ENCODE measurements around the gene RDX. TPM values are rescaled to one million over a fixed set of nuclear protein-coding genes. Genes with fewer than 3 reads are reported as not detected.

Gene RDX
- total RNA-seq, 2 experiments from 2014 or later, result 53.9 to 61.7 TPM

DNA sequence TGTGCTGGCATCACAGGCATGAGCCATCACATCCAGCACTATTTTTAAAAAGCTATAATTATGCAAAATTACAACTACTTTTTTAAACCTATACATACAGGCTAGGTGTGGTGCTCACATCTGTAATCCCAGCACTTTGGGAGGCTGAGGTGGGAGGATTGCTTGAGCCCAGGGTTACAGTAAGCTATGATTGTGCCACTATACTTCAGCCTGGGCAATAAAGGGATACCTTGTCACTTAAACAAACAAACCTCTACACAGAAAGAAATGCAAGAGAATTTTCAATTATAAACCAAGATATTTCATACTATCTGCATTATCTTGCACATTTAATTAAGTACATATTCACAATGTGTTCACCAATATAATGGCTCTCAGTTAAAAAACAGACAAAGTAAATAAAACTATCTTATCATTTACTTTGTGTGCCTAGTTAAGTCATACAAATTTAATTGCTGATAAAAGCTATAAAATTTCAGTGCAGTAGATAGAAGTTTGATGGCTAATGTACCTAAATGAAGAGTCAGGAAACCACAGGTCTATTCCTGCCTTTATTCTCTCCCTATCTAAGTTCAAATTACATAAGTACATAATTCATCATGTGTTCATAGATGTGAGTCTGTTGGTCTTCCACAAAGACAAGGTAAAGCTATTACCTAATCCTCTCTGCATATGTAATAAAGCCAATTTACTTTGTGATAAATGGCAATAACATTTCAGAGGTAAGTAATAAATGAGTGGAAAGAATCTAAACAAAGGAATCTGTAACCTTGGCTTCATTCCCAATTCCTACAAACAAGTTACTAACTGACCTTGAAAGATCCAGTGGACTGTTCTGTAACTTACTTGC, 9.0 kb upstream of the RDX start:
- ATAC-seq (no peak), DNase-seq (no peak)
- no peaks in the 10 kb centered on the region for H3K27me3 Mint-ChIP-seq
- CTCF ChIA-PET, result interaction anchor here (1.2 kb wide), 1 partner anchor 86 kb away, joined by 4 read pairs; no protein-coding TSS in a partner anchor
- intact Hi-C loops (cut with DNase I, micrococcal nuclease), result no loop called here
- H3K27ac Mint-ChIP-seq, result no peak overlapping the region
- no peak overlapping the region for H3K4me3 Mint-ChIP-seq
- POLR2A ChIA-PET, result no interaction called here
- no peaks in the 10 kb centered on the region for H3K4me1 Mint-ChIP-seq
- H3K9me3 Mint-ChIP-seq (ENCODE audit: low read depth), result no peaks in the 10 kb centered on the region
- H3K36me3 Mint-ChIP-seq (ENCODE audit: low read depth), result no peaks in the 10 kb centered on the region

DNA sequence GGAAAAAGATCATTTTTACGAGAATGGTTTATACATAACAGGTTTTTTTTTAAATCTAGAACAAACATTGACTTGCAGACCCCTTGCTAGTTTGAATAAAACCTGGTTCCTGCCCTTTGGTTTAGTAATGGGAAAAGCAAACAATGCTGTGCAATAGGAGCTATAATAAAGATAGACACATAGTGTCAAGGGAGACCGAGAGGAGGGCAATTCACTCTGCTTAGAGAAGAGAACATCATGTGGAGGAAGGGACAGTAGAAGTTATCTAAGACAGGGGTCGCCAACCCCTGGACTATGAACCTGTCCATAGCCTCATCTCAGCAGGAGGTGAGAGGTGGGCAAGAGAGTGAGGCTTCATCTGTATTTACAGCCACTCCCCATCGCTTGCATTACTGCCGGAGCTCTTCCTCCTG, 7.0 kb upstream of the RDX start:
- H3K27me3 Mint-ChIP-seq, result no peaks in the 10 kb centered on the region
- CTCF ChIA-PET, result interaction anchor here (0.5 kb wide), 1 partner anchor 20 kb away, joined by 3 read pairs; no protein-coding TSS in a partner anchor
- DNase-seq (no peak), ATAC-seq (no peak)
- no peak overlapping the region for H3K4me3 Mint-ChIP-seq
- POLR2A ChIA-PET, result no interaction called here
- H3K9me3 Mint-ChIP-seq (ENCODE audit: low read depth), result peaks cover 3% of the 10 kb centered on the region
- intact Hi-C loops (cut with DNase I, micrococcal nuclease), result no loop called here
- peaks cover 9% of the 10 kb centered on the region for H3K4me1 Mint-ChIP-seq
- H3K27ac Mint-ChIP-seq, result no peak overlapping the region
- no peaks in the 10 kb centered on the region for H3K36me3 Mint-ChIP-seq (ENCODE audit: low read depth)

DNA sequence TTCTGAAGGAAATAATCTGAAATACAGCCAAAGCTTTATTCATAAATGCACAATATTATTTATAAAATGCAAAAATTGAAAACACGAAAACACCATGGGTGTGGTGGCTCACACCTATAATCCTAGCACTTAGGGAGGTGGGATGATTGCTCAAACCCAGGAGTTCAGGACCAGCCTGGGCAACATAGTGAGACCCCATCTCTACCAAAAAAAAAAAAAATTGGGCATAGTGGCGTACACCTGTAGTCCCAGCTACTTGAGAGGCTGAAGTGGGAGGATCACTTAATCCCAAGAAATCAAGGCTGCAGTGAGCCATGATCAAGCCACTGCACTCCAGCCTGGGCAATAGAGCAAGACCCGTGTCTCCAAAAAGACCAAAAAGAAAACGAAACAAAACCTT, 5.2 kb upstream of the RDX start:
- no peaks in the 10 kb centered on the region for H3K36me3 Mint-ChIP-seq (ENCODE audit: low read depth)
- H3K27me3 Mint-ChIP-seq, result no peaks in the 10 kb centered on the region
- H3K4me3 Mint-ChIP-seq, result no peak overlapping the region
- intact Hi-C loops (cut with DNase I, micrococcal nuclease), result no loop called here
- POLR2A ChIA-PET, result no interaction called here
- no peak for ATAC-seq
- peaks cover 23% of the 10 kb centered on the region for H3K4me1 Mint-ChIP-seq
- H3K9me3 Mint-ChIP-seq (ENCODE audit: low read depth), result peaks cover 3% of the 10 kb centered on the region
- no peak for DNase-seq
- no peak overlapping the region for H3K27ac Mint-ChIP-seq
- CTCF ChIA-PET, result no interaction called here

DNA sequence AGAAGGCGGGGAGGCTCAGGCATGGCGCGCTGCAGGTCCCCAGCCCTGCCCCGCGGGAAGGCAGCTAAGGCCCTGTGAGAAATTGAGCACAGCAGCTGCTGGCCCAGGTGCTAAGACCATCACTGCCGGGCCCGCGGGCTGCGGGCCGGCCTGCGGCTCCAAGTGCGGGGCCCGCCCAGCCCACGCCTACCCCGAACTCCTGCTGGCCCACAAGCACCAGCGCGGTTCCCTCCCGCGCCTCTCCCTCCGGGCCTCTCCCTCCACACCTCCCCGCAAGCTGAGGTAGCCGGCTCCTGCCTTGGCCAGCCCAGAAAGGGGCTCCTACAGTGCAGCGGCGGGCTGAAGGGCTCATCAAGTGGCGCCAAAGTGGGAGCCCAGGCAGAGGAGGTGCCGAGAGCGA, 4.6 kb upstream of the RDX start:
- ChIA-PET CTCF (no interaction called here), POLR2A (no interaction called here)
- H3K27me3 Mint-ChIP-seq, result no peaks in the 10 kb centered on the region
- no peak overlapping the region for H3K4me3 Mint-ChIP-seq
- peaks cover 3% of the 10 kb centered on the region for H3K9me3 Mint-ChIP-seq (ENCODE audit: low read depth)
- DNase-seq (no peak), ATAC-seq (no peak)
- intact Hi-C loops (cut with DNase I, micrococcal nuclease), result no loop called here
- no peak overlapping the region for H3K27ac Mint-ChIP-seq
- H3K36me3 Mint-ChIP-seq (ENCODE audit: low read depth), result no peaks in the 10 kb centered on the region
- H3K4me1 Mint-ChIP-seq, result peaks cover 23% of the 10 kb centered on the region

DNA sequence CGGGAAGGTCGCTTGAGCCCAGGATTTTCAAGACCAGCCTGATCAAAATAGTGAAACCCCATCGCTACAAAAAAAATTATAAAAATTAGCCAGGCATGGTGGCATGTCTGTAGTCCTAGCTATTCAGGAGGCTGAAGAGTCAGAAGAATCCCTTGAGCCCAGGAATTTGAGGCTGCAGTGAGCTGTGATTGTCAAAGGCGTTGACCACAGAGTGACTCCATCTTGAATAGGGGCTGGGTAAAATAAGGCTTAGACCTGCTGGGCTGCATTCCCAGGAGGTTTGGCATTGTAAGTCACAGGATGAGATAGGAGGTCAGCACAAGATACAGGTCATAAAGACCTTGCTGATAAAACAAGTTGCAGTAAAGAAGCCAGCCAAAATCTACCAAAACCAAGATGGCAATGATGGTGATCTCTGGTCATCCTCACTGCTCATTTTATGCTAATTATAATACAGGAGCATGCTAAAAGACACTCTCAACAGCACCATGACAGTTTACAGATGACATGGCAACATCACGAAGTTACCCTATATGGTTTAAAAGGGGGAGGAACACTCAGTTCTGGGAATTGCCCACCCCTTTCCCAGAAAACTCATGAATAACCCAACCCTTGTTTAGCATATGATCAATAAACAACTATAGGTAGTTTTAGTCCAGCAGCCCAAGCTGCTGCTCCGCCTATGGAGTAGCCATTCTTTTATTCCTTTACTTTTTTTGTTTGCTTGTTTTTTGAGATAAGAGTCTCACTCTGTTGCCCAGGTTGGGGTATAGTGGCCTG, 2.8 kb upstream of the RDX start:
- ChIA-PET POLR2A (interaction anchor here (0.6 kb wide), 1 partner anchor 29 kb away, joined by 3 read pairs; no protein-coding TSS in a partner anchor), CTCF (interaction anchor here (0.6 kb wide), 1 partner anchor 33 kb away, joined by 3 read pairs; no protein-coding TSS in a partner anchor)
- peaks cover 29% of the 10 kb centered on the region for H3K4me1 Mint-ChIP-seq
- H3K27me3 Mint-ChIP-seq, result no peaks in the 10 kb centered on the region
- no peak for ATAC-seq
- H3K36me3 Mint-ChIP-seq (ENCODE audit: low read depth), result peaks cover 9% of the 10 kb centered on the region
- peak; percentile 16 for DNase-seq
- intact Hi-C loops (cut with DNase I, micrococcal nuclease), result loop anchor here in 1 of 2 experiments (5.0 kb wide), 2 partner anchors 207 to 1638 kb away; partner anchors contain the start of genes DIXDC1 and ZC3H12C
- H3K9me3 Mint-ChIP-seq (ENCODE audit: low read depth), result peaks cover 3% of the 10 kb centered on the region
- H3K27ac Mint-ChIP-seq, result no peak overlapping the region
- H3K4me3 Mint-ChIP-seq, result no peak overlapping the region

DNA sequence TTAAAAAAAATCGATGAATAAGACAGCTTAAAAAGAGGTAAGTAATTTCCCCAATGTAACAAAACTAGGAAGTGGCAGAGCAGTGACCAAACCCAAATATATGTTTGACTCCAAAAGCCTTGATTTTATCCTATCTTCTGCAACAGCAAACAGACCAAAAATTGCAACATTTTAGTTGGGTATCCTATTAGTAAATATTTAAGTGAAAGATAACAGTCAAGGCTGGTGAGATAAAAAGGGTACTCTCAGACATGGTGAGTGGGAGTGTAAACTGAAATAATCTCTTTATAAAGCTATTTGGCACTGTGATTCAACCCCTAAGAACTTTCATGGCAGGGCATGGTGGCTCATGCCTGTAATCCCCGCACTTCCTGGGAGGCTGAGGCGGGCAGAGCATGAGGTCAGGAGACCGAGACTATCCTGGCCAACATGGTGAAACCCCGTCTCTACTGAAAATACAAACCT, 1.9 kb upstream of the RDX start:
- H3K4me3 Mint-ChIP-seq, result no peak overlapping the region
- ChIA-PET CTCF (interaction anchor here (0.6 to 1.6 kb wide), 2 partner anchors 32 to 51 kb away, joined by 3 to 5 read pairs; no protein-coding TSS in a partner anchor), POLR2A (no interaction called here)
- peaks cover 14% of the 10 kb centered on the region for H3K36me3 Mint-ChIP-seq (ENCODE audit: low read depth)
- ATAC-seq, result no peak
- H3K27ac Mint-ChIP-seq, result no peak overlapping the region
- peaks cover 3% of the 10 kb centered on the region for H3K9me3 Mint-ChIP-seq (ENCODE audit: low read depth)
- H3K4me1 Mint-ChIP-seq, result peaks cover 37% of the 10 kb centered on the region
- H3K27me3 Mint-ChIP-seq, result no peaks in the 10 kb centered on the region
- intact Hi-C loops (cut with DNase I, micrococcal nuclease), result loop anchor here in 1 of 2 experiments (5.0 kb wide), 2 partner anchors 206 to 1639 kb away; partner anchors contain the start of genes DIXDC1 and ZC3H12C
- no peak for DNase-seq

DNA sequence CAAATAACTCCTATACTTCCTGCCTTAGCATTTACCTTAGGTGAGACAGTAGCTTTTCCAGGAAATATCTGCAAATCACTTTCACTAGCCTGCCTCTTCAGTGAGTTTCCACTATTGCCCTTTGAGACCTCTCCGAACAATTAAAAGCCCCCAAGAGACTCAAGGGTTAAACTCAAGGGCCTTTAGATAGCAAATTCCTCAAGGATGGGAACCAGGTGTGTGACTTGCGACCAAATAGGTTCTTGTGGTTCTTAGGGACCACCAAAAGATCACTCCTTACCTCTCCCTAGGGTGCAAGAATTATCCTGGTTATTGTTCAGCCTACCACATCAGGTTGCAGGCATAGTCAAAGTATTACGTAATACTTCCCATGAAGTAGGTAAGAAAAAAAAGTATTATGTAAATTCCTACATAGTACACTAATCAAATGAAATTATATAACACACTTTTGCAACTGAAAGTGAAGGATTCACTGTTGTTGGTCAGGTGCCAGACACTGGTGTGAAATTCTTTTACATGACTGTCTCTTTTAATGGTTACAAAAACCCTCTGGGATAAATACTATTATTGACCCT, 1.4 kb upstream of the RDX start:
- Mint-ChIP-seq H3K4me1 (peaks cover 38% of the 10 kb centered on the region), H3K36me3 (ENCODE audit: low read depth) (peaks cover 14% of the 10 kb centered on the region), H3K9me3 (ENCODE audit: low read depth) (peaks cover 3% of the 10 kb centered on the region), H3K27ac (no peak overlapping the region), H3K27me3 (no peaks in the 10 kb centered on the region), H3K4me3 (no peak overlapping the region)
- POLR2A ChIA-PET, result no interaction called here
- ATAC-seq, result no peak
- CTCF ChIA-PET, result interaction anchor here (0.8 to 1.6 kb wide), 3 partner anchors 52 to 130 kb away, joined by 3 to 5 read pairs (median 3); no protein-coding TSS in a partner anchor
- intact Hi-C loops (cut with DNase I, micrococcal nuclease), result loop anchor here (1.0 to 5.0 kb wide), 5 partner anchors 31 to 1639 kb away; partner anchors contain the start of genes DIXDC1 (in 1 of the 2), FDX1 (in 1 of the 2) and ZC3H12C (in 1 of the 2)
- no peak for DNase-seq

DNA sequence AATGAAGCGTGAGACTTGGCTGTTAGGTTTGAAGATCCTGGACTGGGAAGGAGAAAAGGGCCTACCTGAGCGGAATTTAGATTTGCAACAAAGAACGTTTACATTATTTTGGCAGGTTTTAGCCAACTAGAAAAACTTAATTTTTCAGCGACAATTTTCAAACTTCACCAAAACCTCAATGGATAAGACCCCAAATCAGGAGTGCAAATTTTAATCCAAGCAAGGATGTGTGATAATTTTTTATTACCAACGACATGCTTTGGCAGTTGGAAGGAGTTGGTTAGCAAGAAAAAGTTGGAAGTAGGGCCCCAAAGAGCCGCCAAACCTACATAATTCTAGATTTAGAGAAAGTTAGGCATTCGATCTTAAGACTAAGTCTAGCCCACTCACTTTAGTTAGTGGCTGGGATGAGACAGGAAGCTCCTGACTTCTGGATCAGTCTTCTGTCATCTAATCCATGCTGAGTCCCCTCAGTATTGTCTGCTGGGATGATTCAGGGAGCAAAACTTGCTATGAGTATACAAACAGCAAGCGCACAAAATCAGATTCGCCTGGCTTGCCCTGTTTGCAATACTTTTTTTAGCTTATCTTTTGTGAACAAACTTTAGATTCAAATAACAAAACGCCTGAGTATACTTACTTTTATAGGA, 787 bp upstream of the RDX start:
- ChIA-PET CTCF (interaction anchor here (0.8 to 1.6 kb wide), 4 partner anchors 52 to 130 kb away, joined by 3 to 5 read pairs (median 3); no protein-coding TSS in a partner anchor), POLR2A (interaction anchor here (1.3 to 1.4 kb wide), 2 partner anchors 40 to 52 kb away, joined by 3 to 5 read pairs; no protein-coding TSS in a partner anchor)
- ATAC-seq (no peak), DNase-seq (no peak)
- intact Hi-C loops (cut with DNase I, micrococcal nuclease), result loop anchor here (1.0 to 5.0 kb wide), 5 partner anchors 32 to 1640 kb away; partner anchors contain the start of genes DIXDC1 (in 1 of the 2), FDX1 (in 1 of the 2) and ZC3H12C (in 1 of the 2)
- Mint-ChIP-seq H3K27me3 (no peaks in the 10 kb centered on the region), H3K4me1 (peaks cover 38% of the 10 kb centered on the region), H3K27ac (no peak overlapping the region), H3K4me3 (peak overlapping the region; percentile 59), H3K36me3 (ENCODE audit: low read depth) (peaks cover 14% of the 10 kb centered on the region), H3K9me3 (ENCODE audit: low read depth) (peaks cover 3% of the 10 kb centered on the region)

DNA sequence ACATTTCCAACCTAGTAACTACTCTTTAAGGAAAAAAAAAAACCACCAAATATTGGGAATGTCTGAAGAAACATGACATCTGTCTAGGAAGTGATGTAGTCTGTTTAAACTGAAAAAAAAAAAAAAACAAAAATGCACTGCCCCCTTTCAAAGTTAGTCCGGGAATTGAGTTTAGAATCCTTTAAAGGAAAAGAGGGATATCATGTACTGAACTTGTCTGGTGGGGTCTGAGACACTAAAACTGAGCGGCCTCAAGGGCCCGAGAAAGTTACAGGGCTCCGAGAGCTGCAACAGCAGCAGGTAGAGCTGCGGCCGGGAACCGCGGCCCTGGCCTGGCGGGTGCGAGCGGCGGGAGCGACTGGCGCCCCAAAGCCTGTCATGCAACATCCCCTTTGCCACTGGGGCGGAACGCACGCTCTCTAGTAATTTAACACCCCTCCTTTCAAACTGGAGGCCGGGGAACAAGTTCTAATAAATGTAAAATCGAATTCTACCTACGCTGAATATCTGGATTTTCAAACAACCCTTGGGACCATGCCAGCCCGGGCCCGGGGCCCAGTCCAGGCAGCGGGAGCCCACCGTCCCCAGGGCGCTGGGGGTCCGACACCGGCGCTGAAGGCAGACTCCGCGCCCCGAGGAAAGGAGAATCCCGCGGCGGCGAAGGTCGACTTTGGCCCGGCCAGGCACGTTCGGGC, 736 bp downstream of the RDX start:
- ATAC-seq (peak; percentile 65), DNase-seq (peak; percentile 71)
- H3K27me3 Mint-ChIP-seq, result no peaks in the 10 kb centered on the region
- ChIA-PET POLR2A (interaction anchor here (1.0 to 1.4 kb wide), 3 partner anchors 32 to 54 kb away, joined by 3 to 5 read pairs (median 3); no protein-coding TSS in a partner anchor), CTCF (interaction anchor here (0.9 to 1.2 kb wide), 2 partner anchors 80 to 82 kb away, joined by 3 read pairs; no protein-coding TSS in a partner anchor)
- H3K9me3 Mint-ChIP-seq (ENCODE audit: low read depth), result peaks cover 3% of the 10 kb centered on the region
- H3K4me3 Mint-ChIP-seq, result peak overlapping the region; percentile 85
- intact Hi-C loops (cut with DNase I, micrococcal nuclease), result loop anchor here (1.0 to 5.0 kb wide), 8 partner anchors 17 to 1642 kb away; partner anchors contain the start of genes DIXDC1 (in 1 of the 2) and ZC3H12C (in 1 of the 2)
- H3K36me3 Mint-ChIP-seq (ENCODE audit: low read depth), result peaks cover 24% of the 10 kb centered on the region
- H3K4me1 Mint-ChIP-seq, result peaks cover 47% of the 10 kb centered on the region
- H3K27ac Mint-ChIP-seq, result peak overlapping the region; percentile 88

DNA sequence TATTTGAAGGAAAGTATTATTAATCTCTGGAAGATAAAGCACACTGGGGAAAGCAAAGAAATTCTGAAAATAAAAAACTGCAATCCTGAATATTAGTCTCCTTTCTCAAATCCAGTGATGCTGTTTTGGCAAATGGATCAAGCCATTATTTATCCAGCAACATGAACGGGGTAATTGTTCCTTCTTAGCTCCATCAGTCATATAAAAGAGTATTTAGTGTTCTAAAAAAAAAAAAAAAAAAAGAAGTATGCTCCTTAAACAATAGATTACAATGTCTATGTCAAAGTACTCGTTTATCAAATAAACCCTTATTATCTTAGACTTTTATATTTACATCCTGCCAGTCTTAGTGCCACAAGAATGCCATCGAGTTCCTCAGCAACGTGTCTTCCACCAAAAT, 1.3 kb downstream of the RDX start:
- POLR2A ChIA-PET, result interaction anchor here (1.0 kb wide), 1 partner anchor 33 kb away, joined by 3 read pairs; no protein-coding TSS in a partner anchor
- Mint-ChIP-seq H3K27ac (no peak overlapping the region), H3K36me3 (ENCODE audit: low read depth) (peaks cover 24% of the 10 kb centered on the region)

More for the DNA sequence above, 1.3 kb downstream of the RDX start:
- CTCF ChIA-PET, result interaction anchor here (1.2 kb wide), 1 partner anchor 82 kb away, joined by 3 read pairs; no protein-coding TSS in a partner anchor
- peaks cover under 1% of the 10 kb centered on the region for H3K9me3 Mint-ChIP-seq (ENCODE audit: low read depth)
- H3K27me3 Mint-ChIP-seq, result no peaks in the 10 kb centered on the region
- no peak for ATAC-seq
- no peak for DNase-seq
- intact Hi-C loops (cut with DNase I, micrococcal nuclease), result loop anchor here in 1 of 2 experiments (5.0 kb wide), 2 partner anchors 203 to 1642 kb away; partner anchors contain the start of genes DIXDC1 and ZC3H12C
- peaks cover 45% of the 10 kb centered on the region for H3K4me1 Mint-ChIP-seq
- peak overlapping the region; percentile 85 for H3K4me3 Mint-ChIP-seq

All from activated CD4-positive, alpha-beta T cell treated with anti-CD3 and anti-CD28 coated beads for 36 hours (primary cell).